ENCODE measurements around the gene TMEM131L.
"Not testable (repeated sequence)": the region's sequence is repeated elsewhere in the genome, so short reads cannot be mapped to it uniquely, and the experiment has no call there.

TMEM131L gene

DNA sequence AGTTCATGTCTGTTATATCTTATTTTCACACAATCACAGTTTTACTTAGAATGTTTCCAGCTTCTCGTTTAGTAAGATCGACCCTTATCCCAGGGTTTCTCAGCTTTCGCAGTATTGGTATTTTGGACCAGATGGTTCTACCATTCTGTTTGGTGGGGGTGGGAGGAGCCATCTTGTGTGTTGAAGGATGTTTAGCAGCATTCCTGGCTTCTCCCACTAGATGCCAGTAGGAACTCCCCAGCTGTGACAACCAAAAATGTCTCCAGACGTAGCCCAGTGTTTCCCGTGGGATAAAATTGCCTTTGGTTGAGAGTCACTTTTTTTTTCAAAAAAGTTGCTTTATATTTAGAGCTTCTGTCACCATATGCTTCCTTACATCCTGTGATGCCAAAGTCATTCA is 127.0 kb downstream of the TMEM131L start:
- no peak overlapping the region for H3K4me3 ChIP-seq (ENCODE audit: low read depth, low read length)
- no peak for DNase-seq (ENCODE audit: low read depth)
- peak; percentile 5 for TF ChIP-seq CTCF (conservative IDR thresholded peaks at IDR 0.05; ENCODE audit: low read depth, low read length)

- DNase-seq (ENCODE audit: low read depth): peak; percentile 82
- TF ChIP-seq CTCF (conservative IDR thresholded peaks at IDR 0.05; ENCODE audit: low read depth, low read length): no peak
- no peak overlapping the region for H3K4me3 ChIP-seq (ENCODE audit: low read depth, low read length)
Measured at GRCh38 chr4:153594210-153594609, 128.1 kb downstream of the TMEM131L start.

DNA sequence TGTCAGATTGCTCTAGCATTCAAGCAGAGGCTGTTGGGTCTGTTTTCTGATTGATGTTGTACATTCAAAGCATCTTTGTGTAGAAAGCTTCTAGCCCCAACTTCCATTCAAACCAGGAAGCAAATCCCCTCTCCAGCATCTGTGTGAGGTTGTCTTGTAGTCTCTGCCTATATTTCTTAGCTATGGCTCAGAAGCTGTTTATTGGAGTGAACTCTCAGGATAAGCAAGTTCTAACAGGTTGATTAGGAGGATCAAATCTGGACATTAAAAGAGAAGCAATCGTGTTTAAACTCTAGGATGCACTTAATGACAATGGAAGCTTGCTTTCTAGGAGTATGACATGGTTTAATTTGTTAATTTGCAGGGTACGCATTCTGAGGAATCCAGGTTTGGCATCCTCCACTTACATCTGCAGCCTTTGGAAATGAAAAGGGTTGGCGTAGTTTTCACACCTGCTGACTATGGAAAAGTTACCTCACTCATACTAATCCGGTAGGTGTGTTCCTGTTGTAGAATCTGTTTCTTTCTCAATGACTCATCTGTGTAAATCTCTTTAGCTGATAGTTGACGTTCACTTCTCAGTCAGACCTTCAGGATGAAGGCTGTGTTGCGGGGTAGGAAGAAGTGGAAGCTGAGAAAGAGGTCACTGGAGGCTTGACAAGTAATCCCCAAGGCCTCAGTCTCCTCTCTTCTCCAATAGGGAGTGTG is 129.9 kb downstream of the TMEM131L start:
- H3K4me3 ChIP-seq (ENCODE audit: low read depth, low read length): no peak overlapping the region
- no peak for DNase-seq (ENCODE audit: low read depth)
- no peak for TF ChIP-seq CTCF (conservative IDR thresholded peaks at IDR 0.05; ENCODE audit: low read depth, low read length)

DNA sequence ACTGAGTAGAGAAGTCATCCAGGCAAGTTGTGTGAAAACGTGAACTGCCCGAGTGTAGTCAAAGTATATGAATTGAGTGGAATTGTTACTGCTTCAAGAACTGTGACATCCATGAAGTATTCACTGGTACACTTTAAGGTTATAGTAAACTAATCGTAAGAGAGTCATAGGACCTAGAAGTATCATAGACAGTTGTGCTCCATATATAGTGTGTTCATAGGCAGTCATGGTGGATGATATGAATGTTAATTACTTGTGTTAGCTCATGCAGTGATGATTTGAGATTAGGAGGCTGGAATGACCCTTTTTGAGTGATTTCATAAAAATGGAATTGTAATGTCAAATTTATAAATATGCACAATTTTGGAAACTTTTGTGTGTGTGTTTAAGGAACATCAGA is 136.6 kb downstream of the TMEM131L start:
- no peak for DNase-seq (ENCODE audit: low read depth)
- H3K4me3 ChIP-seq (ENCODE audit: low read depth, low read length): no peak overlapping the region
- TF ChIP-seq CTCF (conservative IDR thresholded peaks at IDR 0.05; ENCODE audit: low read depth, low read length): no peak

DNA sequence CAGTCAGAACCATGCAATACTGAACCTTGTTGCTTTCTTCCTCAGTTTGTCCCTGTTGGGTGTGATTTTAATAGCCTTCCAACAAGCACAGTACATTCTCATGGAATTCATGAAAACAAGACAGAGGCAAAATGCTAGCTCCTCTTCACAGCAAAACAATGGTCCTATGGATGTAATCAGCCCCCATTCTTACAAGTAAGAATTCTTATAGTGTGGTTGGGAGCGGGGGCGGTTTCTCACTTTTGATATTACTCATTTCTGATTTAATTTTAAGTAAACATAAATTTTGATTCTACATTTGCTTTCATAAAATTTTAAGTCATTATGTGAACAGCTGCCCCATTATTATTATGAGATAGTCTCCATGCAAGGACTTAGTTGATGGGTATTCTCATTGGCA is 137.1 kb downstream of the TMEM131L start:
- no peak for TF ChIP-seq CTCF (conservative IDR thresholded peaks at IDR 0.05; ENCODE audit: low read depth, low read length)
- no peak for DNase-seq (ENCODE audit: low read depth)
- H3K4me3 ChIP-seq (ENCODE audit: low read depth, low read length): no peak overlapping the region

DNA sequence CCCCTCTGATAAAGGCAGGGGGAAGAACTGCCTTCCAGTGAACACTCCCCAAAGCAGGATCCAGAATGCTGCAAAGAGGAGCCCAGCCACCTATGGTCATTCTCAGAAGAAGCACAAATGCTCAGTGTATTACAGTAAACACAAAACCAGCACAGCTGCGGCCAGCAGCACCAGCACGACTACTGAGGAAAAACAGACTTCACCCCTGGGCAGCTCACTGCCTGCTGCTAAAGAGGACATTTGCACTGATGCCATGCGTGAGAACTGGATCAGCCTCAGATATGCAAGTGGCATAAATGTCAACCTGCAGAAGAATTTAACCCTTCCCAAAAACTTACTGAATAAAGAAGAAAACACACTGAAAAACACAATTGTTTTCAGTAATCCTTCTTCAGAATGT is 137.7 kb downstream of the TMEM131L start:
- TF ChIP-seq CTCF (conservative IDR thresholded peaks at IDR 0.05; ENCODE audit: low read depth, low read length): no peak
- no peak for DNase-seq (ENCODE audit: low read depth)
- no peak overlapping the region for H3K4me3 ChIP-seq (ENCODE audit: low read depth, low read length)

- H3K4me3 ChIP-seq (ENCODE audit: low read depth, low read length); DNase-seq (ENCODE audit: low read depth): not testable (repeated sequence)
Measured at GRCh38 chr4:153609070-153609469, 142.9 kb downstream of the TMEM131L start.

All from choroid plexus epithelial cell (primary cell).